DMS53 treated with DMSO at 0.1 percent for 48 hours (cell line): ENCODE data around the gene EYS.
"Not testable (repeated sequence)": the region's sequence is repeated elsewhere in the genome, so short reads cannot be mapped to it uniquely, and the experiment has no call there.

Experiments
- DNase-seq: peaks from one replicate; lab custom pipeline; 2025; ENCODE audit not compliant: unreplicated experiment; lab: John Stamatoyannopoulos, UW

The EYS gene

GRCh38 chr6:64083261-64083660, 1623.8 kb downstream of the EYS start:
- no peak for DNase-seq

DNA sequence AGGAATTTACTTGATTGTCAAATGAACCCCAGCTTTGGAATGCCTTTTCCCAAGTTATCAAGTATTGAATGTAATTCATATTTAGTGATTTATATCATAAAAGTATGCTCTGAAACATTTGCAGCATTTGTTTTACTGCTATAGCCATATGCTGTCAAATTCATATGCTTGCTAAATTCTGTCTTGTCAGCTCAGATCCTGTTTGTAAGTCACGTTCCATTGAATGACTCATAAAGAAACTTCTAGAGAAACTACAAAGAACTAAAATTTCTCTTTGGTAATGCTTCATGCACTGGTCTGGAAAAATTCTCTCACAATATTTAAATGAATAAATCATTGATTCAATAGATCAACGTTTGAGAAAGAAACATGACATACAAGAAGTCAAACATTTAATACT, 1625.6 kb downstream of the EYS start:
- no peak for DNase-seq

DNA sequence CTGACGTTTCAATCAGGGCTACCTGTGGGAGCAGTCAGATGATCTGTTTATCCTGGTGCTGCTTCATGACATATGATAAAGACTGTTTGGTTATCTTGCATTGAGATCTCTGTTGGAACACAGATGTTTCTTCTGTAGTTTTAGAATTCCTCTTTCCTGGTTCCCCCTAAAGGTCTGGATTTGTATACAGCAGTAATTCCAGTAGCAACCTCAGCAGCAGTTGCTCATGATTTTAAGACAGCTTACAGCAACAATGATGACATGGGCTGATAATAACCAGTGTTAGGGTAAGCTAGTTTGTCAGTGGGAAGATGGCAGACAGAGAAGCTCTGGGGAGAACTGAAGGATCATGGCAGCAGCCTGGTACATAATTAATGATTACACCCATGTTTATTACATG, 1632.0 kb downstream of the EYS start:
- no peak for DNase-seq

GRCh38 chr6:64072686-64073085, 1634.3 kb downstream of the EYS start:
- DNase-seq: no peak

GRCh38 chr6:64064919-64065318, 1642.1 kb downstream of the EYS start:
- DNase-seq: no peak

DNA sequence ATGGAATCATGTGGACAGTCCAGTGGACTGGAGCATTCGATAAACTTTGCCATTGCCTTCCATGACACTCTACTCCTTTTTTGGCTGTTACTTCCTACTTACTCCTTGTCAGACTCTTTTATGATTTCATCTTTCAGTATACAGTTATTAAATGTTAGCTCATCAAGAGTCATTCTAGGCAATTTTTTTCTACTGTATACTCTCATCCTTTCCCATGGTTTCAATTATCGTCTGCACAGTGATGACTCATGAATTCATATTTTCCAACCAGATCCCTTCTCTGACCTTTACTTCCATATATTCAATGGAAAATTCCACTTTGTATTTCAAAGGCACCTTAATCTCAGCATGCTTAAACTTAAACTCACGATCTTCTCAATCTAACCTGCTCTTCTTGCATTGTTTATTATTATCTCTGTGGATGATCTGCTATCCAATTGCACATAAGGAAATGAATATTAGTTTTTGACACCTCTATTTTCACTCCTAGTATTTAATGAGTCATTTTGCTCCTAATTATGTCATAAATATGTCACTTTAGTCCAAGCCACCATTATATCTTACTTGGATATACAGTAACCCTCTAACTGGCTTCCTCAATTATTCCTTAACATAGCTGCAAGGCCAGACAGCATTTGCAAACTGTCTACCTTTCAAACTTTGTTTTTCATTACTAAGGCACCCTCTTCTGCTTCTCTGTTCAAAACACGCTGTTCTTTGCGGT, 1643.9 kb downstream of the EYS start:
- peak; percentile 21 for DNase-seq

- DNase-seq: no peak
These were observed 1652.2 kb downstream of the EYS start for GRCh38 chr6:64054861-64055260.

DNA sequence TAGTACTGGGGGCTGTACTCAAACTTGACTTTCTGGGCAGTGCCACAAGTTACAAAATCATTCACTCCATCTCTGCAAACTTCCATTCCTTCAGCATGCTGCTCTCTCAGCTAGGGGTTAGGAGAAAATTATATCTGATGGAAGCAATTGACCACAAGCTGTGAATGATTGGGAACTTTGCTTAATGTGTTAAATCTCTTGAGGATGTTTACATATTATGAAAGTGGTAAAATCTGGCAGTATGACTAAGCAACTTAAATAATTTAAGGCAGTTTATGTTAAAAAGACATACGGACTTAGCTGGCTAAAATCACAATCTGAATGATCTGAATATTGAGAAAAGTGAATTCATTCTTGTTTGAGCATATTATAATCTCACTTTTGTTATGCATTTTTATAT, 1656.4 kb downstream of the EYS start:
- DNase-seq: no peak

- DNase-seq: no peak
These were observed 1657.3 kb downstream of the EYS start for GRCh38 chr6:64049736-64050135.

GRCh38 chr6:64046746-64047208, 1660.2 kb downstream of the EYS start:
- DNase-seq: no peak

- DNase-seq: no peak
These were observed 1665.7 kb downstream of the EYS start for GRCh38 chr6:64041373-64041772.

GRCh38 chr6:64040113-64040512, 1666.9 kb downstream of the EYS start:
- DNase-seq: no peak

DNA sequence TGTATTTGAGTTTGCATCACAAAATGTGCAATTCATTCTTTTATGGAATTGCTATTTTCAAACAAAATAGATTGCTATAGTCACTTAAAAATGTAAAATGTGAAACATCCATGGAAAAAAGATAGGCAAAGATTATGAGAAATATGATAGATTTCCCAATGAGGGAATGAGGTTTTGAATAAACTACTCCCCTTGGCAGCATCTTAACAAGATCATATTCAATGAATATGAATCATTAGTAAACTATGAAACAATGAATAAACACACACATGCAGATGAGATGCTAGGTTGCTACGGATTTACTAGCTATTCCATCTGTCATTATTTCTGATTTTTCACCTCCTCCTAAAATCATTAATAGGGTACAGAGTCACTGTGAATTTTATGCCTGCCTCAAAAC, 1669.6 kb downstream of the EYS start:
- DNase-seq: no peak

- DNase-seq: no peak
These were observed 1671.9 kb downstream of the EYS start for GRCh38 chr6:64034910-64035655.

DNA sequence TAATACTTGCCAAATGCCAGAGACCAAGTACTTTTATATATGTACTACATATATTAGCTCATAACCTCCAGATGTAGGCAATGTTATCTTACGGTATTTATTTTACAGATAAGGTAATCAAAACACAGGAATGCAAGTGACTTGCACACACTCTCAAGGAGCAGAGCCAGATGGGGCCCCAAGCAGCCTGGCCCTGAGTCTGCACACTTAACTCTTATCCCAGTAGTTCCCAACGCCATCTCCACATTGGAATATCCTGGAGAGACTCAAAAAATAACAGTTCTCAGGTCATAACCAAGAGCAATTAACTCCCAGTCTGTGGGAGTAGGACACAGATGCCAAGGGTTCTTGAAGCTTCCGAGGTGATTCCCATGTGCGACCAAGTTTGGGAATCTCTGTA, 1672.7 kb downstream of the EYS start:
- no peak for DNase-seq

- DNase-seq: not testable (repeated sequence)
These were observed 1675.9 kb downstream of the EYS start for GRCh38 chr6:64030950-64031618.

GRCh38 chr6:64023693-64024092, 1683.3 kb downstream of the EYS start:
- DNase-seq: no peak

- DNase-seq: no peak
These were observed 1692.4 kb downstream of the EYS start for GRCh38 chr6:64014595-64014994.

- no peak for DNase-seq
These were observed 1694.0 kb downstream of the EYS start for GRCh38 chr6:64013011-64013410.

GRCh38 chr6:64012351-64013001, 1694.5 kb downstream of the EYS start:
- DNase-seq: peak; percentile 60

- DNase-seq: no peak
These were observed 1696.4 kb downstream of the EYS start for GRCh38 chr6:64010666-64011065.
